ENCODE measurements around the gene PPP2R2C. TPM values are rescaled to one million over a fixed set of nuclear protein-coding genes. Genes with fewer than 3 reads are reported as not detected.

The PPP2R2C gene
- total and polyA plus RNA-seq, 5 donors from 2014 or later: not detected

DNA sequence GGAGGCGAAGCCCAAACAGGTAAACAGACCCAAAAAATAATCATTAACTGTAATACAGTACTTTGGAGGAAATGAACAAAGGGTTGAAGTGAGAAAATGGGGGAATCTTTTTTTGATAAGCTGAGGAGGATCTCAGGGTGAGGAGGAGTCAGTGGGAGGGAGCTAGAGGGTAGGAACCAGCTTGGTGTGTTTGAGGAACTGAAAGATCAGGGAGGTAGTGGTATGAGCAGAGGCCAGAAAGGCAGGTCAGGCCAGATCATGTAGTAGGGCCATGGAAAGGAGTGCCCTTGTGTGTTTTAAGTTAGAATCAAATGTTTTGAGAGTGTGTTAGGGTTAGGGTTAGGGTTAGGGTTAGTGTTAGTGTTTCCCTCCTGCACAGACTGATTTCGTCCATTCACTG lies 48.8 kb downstream of the PPP2R2C start:
- DNase-seq: no peak
- H3K27me3 Mint-ChIP-seq: peaks cover 27% of the 10 kb centered on the region
- H3K4me3 Mint-ChIP-seq: no peak overlapping the region
- no peaks in the 10 kb centered on the region for H3K36me3 Mint-ChIP-seq
- peaks cover 0 to 3% (median 0%) of the 10 kb centered on the region in 4 donors for H3K4me1 Mint-ChIP-seq
- Histone ChIP-seq H3K4me1 (ENCODE audit: control insufficient read depth, insufficient read depth, low read length, poor library complexity, severe bottlenecking) (no peaks in the 10 kb centered on the region), H3K27me3 (ENCODE audit: control insufficient read depth, insufficient read depth, low read length) (no peaks in the 10 kb centered on the region), H3K36me3 (ENCODE audit: control insufficient read depth, insufficient read depth, low read length) (no peaks in the 10 kb centered on the region), H3K27ac (ENCODE audit: insufficient read depth, low read length, poor library complexity, severe bottlenecking) (no peak overlapping the region), H3K9me3 (ENCODE audit: control insufficient read depth in 2 of 2, low read length in 2 of 2) (no peaks in the 10 kb centered on the region), H3K4me3 (ENCODE audit: low read depth, low read length) (no peak overlapping the region)
- no peak overlapping the region for H3K27ac Mint-ChIP-seq
- H3K9me3 Mint-ChIP-seq: peaks cover 0 to 1% (median 0%) of the 10 kb centered on the region in 7 donors
- no peak for ATAC-seq (ENCODE audit: low read depth in 2 of 2)

DNA sequence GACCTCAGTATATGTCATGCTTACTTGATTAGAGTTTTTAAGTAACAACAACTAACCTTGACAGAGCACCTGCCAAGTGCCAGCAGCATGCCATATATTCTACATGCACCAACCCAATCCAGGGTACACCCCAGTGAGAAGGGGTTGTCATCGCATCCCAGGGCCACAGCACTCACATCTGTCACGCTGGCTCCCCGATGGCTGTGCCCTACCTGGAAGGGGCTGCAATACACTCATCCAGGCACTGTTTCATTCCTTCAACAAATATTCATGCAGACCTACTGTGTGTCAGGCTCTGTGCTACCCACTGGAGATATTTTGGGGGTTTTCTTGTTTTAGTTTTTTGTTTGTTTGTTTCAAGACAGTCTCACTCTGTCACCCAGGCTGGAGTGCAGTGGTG lies 49.5 kb downstream of the PPP2R2C start:
- Mint-ChIP-seq H3K4me3 (no peak overlapping the region), H3K27me3 (peaks cover 27% of the 10 kb centered on the region), H3K4me1 (peaks cover 0 to 3% (median 0%) of the 10 kb centered on the region in 4 donors), H3K36me3 (no peaks in the 10 kb centered on the region), H3K27ac (no peak overlapping the region), H3K9me3 (peaks cover 0 to 1% (median 0%) of the 10 kb centered on the region in 7 donors)
- Histone ChIP-seq H3K27ac (ENCODE audit: insufficient read depth, low read length, poor library complexity, severe bottlenecking) (no peak overlapping the region), H3K9me3 (ENCODE audit: control insufficient read depth in 2 of 2, low read length in 2 of 2) (no peaks in the 10 kb centered on the region), H3K36me3 (ENCODE audit: control insufficient read depth, insufficient read depth, low read length) (no peaks in the 10 kb centered on the region), H3K27me3 (ENCODE audit: control insufficient read depth, insufficient read depth, low read length) (no peaks in the 10 kb centered on the region), H3K4me3 (ENCODE audit: low read depth, low read length) (no peak overlapping the region), H3K4me1 (ENCODE audit: control insufficient read depth, insufficient read depth, low read length, poor library complexity, severe bottlenecking) (no peaks in the 10 kb centered on the region)
- ATAC-seq (ENCODE audit: low read depth in 2 of 2) (no peak), DNase-seq (no peak)

DNA sequence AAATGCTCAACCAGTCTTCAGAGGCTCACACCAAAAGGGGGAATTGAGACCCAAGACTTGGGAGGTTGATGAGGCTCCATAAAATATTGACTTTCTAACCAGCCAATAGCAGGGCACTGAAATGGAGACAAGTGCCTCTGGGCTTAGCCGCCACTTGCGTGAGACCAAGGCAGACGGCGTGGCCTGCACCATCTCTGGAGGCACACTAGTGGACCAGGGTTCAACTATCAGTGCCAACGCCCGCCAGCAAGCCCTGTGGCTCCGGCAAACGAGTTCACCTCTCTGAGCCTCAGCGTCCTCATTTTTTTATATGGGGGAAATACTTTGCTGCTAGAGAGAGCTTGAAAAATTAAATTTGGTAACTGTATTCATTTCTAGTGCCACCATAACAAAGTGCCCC lies 50.3 kb downstream of the PPP2R2C start:
- H3K4me1 ChIP-seq (ENCODE audit: control insufficient read depth, insufficient read depth, low read length, poor library complexity, severe bottlenecking): no peaks in the 10 kb centered on the region
- H3K27me3 Mint-ChIP-seq: peaks cover 23% of the 10 kb centered on the region
- no peak for ATAC-seq (ENCODE audit: low read depth in 2 of 2)
- H3K4me1 Mint-ChIP-seq: peaks cover 0 to 3% (median 0%) of the 10 kb centered on the region in 4 donors
- DNase-seq: no peak
- no peak overlapping the region for H3K27ac Mint-ChIP-seq
- no peaks in the 10 kb centered on the region for H3K9me3 ChIP-seq (ENCODE audit: control insufficient read depth in 2 of 2, low read length in 2 of 2)
- H3K36me3 ChIP-seq (ENCODE audit: control insufficient read depth, insufficient read depth, low read length): no peaks in the 10 kb centered on the region
- no peak overlapping the region for H3K27ac ChIP-seq (ENCODE audit: insufficient read depth, low read length, poor library complexity, severe bottlenecking)
- H3K27me3 ChIP-seq (ENCODE audit: control insufficient read depth, insufficient read depth, low read length): no peaks in the 10 kb centered on the region
- H3K36me3 Mint-ChIP-seq: no peaks in the 10 kb centered on the region
- no peak overlapping the region for H3K4me3 ChIP-seq (ENCODE audit: low read depth, low read length)
- peaks cover 0 to 1% (median 0%) of the 10 kb centered on the region in 7 donors for H3K9me3 Mint-ChIP-seq
- no peak overlapping the region for H3K4me3 Mint-ChIP-seq

DNA sequence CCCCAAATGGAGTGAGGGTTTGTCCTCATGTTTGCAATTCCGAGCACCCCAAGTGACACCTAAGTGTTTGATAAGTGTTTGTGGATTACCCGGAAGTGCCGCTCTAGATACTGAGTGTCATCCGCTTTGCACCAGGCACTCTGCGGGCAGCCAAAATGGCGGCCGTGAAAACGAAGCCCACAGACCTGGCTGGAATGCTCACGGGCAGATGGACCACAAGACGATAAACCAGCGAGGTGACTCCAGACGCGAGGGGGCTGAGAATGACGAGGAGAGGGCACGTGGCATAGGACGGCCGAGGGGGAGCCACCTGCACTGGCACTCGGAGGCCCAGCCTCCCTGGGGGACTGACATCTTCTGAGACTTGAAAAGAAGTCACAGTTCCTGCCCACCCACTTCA lies 51.0 kb downstream of the PPP2R2C start:
- H3K27me3 ChIP-seq (ENCODE audit: control insufficient read depth, insufficient read depth, low read length): no peaks in the 10 kb centered on the region
- peaks cover 23% of the 10 kb centered on the region for H3K27me3 Mint-ChIP-seq
- no peak for ATAC-seq (ENCODE audit: low read depth in 2 of 2)
- H3K4me1 ChIP-seq (ENCODE audit: control insufficient read depth, insufficient read depth, low read length, poor library complexity, severe bottlenecking): no peaks in the 10 kb centered on the region
- no peaks in the 10 kb centered on the region for H3K36me3 ChIP-seq (ENCODE audit: control insufficient read depth, insufficient read depth, low read length)
- H3K4me1 Mint-ChIP-seq: peaks cover 0 to 3% (median 0%) of the 10 kb centered on the region in 4 donors
- no peaks in the 10 kb centered on the region for H3K9me3 ChIP-seq (ENCODE audit: control insufficient read depth in 2 of 2, low read length in 2 of 2)
- no peak overlapping the region for H3K27ac Mint-ChIP-seq
- no peak for DNase-seq
- no peak overlapping the region for H3K4me3 Mint-ChIP-seq
- no peaks in the 10 kb centered on the region for H3K36me3 Mint-ChIP-seq
- no peak overlapping the region for H3K27ac ChIP-seq (ENCODE audit: insufficient read depth, low read length, poor library complexity, severe bottlenecking)
- peaks cover 0 to 1% (median 0%) of the 10 kb centered on the region in 7 donors for H3K9me3 Mint-ChIP-seq
- no peak overlapping the region for H3K4me3 ChIP-seq (ENCODE audit: low read depth, low read length)

DNA sequence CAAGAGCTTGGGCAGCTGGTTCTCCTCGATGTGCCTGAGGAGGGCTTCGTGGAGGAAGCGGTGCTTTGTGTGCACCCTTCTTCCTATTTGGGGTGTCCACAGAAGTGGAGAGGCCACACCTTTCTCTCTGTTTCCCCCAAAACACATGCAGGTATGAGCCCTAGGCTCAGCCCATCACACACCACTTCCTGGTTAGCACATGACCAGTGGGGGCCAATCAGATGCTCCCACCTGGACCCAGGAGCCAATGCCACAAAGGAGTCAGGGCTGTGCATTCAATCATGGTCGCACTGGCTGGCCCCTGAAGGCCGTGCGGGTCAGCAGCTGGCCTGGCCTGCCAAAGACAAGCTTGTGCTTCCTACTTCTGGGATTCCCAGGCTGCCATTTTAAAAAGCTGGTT lies 51.4 kb downstream of the PPP2R2C start:
- ATAC-seq (ENCODE audit: low read depth in 2 of 2) (no peak), DNase-seq (no peak)
- H3K4me1 Mint-ChIP-seq: peaks cover 0 to 3% (median 0%) of the 10 kb centered on the region in 4 donors
- H3K27me3 ChIP-seq (ENCODE audit: control insufficient read depth, insufficient read depth, low read length): no peaks in the 10 kb centered on the region
- H3K27me3 Mint-ChIP-seq: peaks cover 24% of the 10 kb centered on the region
- peaks cover 0 to 1% (median 0%) of the 10 kb centered on the region in 7 donors for H3K9me3 Mint-ChIP-seq
- no peak overlapping the region for H3K4me3 ChIP-seq (ENCODE audit: low read depth, low read length)
- H3K36me3 Mint-ChIP-seq: no peaks in the 10 kb centered on the region
- no peak overlapping the region for H3K27ac Mint-ChIP-seq
- H3K4me3 Mint-ChIP-seq: no peak overlapping the region
- H3K36me3 ChIP-seq (ENCODE audit: control insufficient read depth, insufficient read depth, low read length): no peaks in the 10 kb centered on the region
- no peaks in the 10 kb centered on the region for H3K4me1 ChIP-seq (ENCODE audit: control insufficient read depth, insufficient read depth, low read length, poor library complexity, severe bottlenecking)
- H3K27ac ChIP-seq (ENCODE audit: insufficient read depth, low read length, poor library complexity, severe bottlenecking): no peak overlapping the region
- no peaks in the 10 kb centered on the region for H3K9me3 ChIP-seq (ENCODE audit: control insufficient read depth in 2 of 2, low read length in 2 of 2)

DNA sequence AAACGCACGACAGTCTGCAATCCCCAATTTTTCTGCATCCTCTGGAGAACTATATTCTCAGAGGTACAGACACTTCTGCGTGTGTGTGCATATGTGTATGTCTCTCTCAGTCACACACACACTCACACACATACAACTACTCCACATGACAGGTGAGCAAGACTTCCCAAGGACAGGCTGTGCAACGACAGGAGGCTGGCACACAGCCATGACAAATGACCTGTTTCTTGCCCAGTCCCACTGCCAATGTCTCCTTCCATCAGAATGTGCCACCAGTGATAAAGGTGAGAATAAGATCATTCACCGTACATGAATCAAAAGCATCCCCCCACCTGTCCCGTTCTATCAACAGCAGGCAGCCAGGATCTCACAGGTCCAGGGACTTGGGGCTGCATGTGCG lies 52.4 kb downstream of the PPP2R2C start:
- H3K4me1 Mint-ChIP-seq: peaks cover 0 to 3% (median 0%) of the 10 kb centered on the region in 4 donors
- H3K27ac Mint-ChIP-seq: no peak overlapping the region
- no peaks in the 10 kb centered on the region for H3K27me3 ChIP-seq (ENCODE audit: control insufficient read depth, insufficient read depth, low read length)
- H3K36me3 Mint-ChIP-seq: no peaks in the 10 kb centered on the region
- no peak for DNase-seq
- no peak overlapping the region for H3K27ac ChIP-seq (ENCODE audit: insufficient read depth, low read length, poor library complexity, severe bottlenecking)
- H3K9me3 ChIP-seq (ENCODE audit: control insufficient read depth in 2 of 2, low read length in 2 of 2): no peaks in the 10 kb centered on the region
- peaks cover 0 to 1% (median 0%) of the 10 kb centered on the region in 7 donors for H3K9me3 Mint-ChIP-seq
- no peak overlapping the region for H3K4me3 Mint-ChIP-seq
- no peaks in the 10 kb centered on the region for H3K36me3 ChIP-seq (ENCODE audit: control insufficient read depth, insufficient read depth, low read length)
- H3K4me3 ChIP-seq (ENCODE audit: low read depth, low read length): no peak overlapping the region
- H3K27me3 Mint-ChIP-seq: peaks cover 27% of the 10 kb centered on the region
- no peak for ATAC-seq (ENCODE audit: low read depth in 2 of 2)
- H3K4me1 ChIP-seq (ENCODE audit: control insufficient read depth, insufficient read depth, low read length, poor library complexity, severe bottlenecking): no peaks in the 10 kb centered on the region

DNA sequence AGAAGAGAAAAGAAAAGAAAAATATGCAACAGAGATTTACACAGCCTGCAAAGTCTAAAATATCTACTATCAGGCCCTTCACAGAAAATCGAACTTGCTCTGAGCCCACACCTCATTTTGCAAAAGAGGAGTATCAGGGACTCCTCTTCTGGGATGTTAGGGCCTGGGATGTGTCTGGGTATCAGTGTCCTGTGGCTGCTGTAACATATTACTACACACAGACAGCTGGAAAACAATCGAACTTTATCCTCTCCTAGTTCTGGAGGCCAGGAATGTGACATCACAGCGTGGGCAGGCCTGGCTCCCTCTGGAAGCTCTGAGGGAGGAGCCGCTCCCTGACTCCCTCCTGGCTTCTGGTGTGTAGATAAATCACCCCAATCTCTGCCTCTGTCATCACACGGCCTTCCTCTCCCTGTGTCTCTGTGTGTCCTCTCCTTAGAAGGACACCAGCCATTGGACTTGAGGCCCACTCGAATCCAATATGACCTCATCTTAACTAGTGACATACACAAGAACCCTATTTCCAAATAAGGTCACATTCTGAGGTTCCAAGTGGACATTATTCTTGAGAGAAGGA lies 52.9 kb downstream of the PPP2R2C start:
- Mint-ChIP-seq H3K27me3 (peaks cover 27% of the 10 kb centered on the region), H3K4me3 (no peak overlapping the region), H3K36me3 (no peaks in the 10 kb centered on the region), H3K4me1 (peaks cover 0 to 3% (median 0%) of the 10 kb centered on the region in 4 donors), H3K27ac (no peak overlapping the region), H3K9me3 (peaks cover 0 to 1% (median 0%) of the 10 kb centered on the region in 7 donors)
- no peak overlapping the region for H3K27ac ChIP-seq (ENCODE audit: insufficient read depth, low read length, poor library complexity, severe bottlenecking)
- DNase-seq (no peak), ATAC-seq (ENCODE audit: low read depth in 2 of 2) (no peak)
- H3K27me3 ChIP-seq (ENCODE audit: control insufficient read depth, insufficient read depth, low read length): no peaks in the 10 kb centered on the region
- no peak overlapping the region for H3K4me3 ChIP-seq (ENCODE audit: low read depth, low read length)
- no peaks in the 10 kb centered on the region for H3K36me3 ChIP-seq (ENCODE audit: control insufficient read depth, insufficient read depth, low read length)
- no peaks in the 10 kb centered on the region for H3K9me3 ChIP-seq (ENCODE audit: control insufficient read depth in 2 of 2, low read length in 2 of 2)
- H3K4me1 ChIP-seq (ENCODE audit: control insufficient read depth, insufficient read depth, low read length, poor library complexity, severe bottlenecking): no peaks in the 10 kb centered on the region

DNA sequence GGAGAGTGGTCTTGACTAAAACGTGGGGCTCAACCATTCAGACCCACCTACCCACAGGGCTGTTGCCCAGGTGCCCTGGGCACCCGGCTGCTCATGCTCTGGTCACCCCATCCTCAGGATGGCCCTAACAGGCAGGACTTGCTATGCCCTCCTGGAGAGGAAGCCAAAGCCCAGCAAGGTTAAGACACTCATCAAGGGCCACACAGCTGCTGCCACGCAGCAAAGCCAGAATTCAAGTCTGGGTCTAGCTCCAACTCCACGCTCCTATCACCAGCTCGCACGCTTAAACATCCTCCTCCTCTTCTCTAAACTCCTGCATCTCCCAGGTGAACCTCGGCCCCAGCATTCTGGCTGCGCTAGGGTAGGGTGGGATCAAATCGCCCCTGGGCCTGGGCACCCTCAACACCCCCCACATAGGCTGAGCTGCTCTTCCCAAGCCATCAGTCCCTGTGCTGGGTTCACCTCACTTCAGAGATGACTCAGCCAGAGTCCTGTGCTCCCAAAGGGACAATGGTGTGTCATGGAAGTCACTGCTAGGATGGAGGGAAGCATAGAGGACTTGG lies 54.1 kb downstream of the PPP2R2C start:
- peaks cover 0 to 1% (median 0%) of the 10 kb centered on the region in 7 donors for H3K9me3 Mint-ChIP-seq
- H3K9me3 ChIP-seq (ENCODE audit: control insufficient read depth in 2 of 2, low read length in 2 of 2): no peaks in the 10 kb centered on the region
- H3K27ac Mint-ChIP-seq: no peak overlapping the region
- H3K4me1 Mint-ChIP-seq: no peaks in the 10 kb centered on the region
- no peaks in the 10 kb centered on the region for H3K36me3 Mint-ChIP-seq
- H3K27me3 ChIP-seq (ENCODE audit: control insufficient read depth, insufficient read depth, low read length): no peaks in the 10 kb centered on the region
- H3K4me3 Mint-ChIP-seq: no peak overlapping the region
- H3K36me3 ChIP-seq (ENCODE audit: control insufficient read depth, insufficient read depth, low read length): no peaks in the 10 kb centered on the region
- DNase-seq (no peak), ATAC-seq (ENCODE audit: low read depth in 2 of 2) (no peak)
- H3K27me3 Mint-ChIP-seq: peaks cover 22% of the 10 kb centered on the region
- no peak overlapping the region for H3K27ac ChIP-seq (ENCODE audit: insufficient read depth, low read length, poor library complexity, severe bottlenecking)
- H3K4me1 ChIP-seq (ENCODE audit: control insufficient read depth, insufficient read depth, low read length, poor library complexity, severe bottlenecking): no peaks in the 10 kb centered on the region
- H3K4me3 ChIP-seq (ENCODE audit: low read depth, low read length): no peak overlapping the region
